HG02623 (cell line): ENCODE results near the gene SDSL.

ENCODE experiments used
- ATAC-seq: cut with Tn5 transposase; IDR thresholded peaks from one replicate; pipeline ENCODE4 v1.9.1; 2021; ENCODE audit warnings: moderate library complexity; ENCODE audit not compliant: unreplicated experiment

SDSL gene

DNA sequence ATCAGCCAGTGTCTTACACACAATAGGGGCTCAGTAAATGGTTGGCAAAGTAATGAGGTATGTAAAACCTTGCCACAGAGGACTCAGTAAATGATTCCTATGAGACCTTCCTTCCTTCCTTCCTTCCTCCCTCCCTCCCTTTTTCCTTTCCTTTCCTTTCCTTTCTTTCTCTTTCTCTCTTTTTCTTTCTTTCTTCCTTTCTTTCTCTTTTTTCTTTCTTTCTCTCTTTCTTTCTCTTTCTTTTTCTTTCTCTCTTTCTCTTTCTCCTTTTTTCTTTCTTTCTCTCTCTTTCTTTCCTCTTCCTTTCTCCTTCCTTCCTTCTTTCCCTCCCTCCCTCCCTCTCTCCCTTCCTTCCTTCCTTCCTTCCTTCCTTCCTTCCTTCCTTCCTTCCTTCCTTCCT is 26.0 kb upstream of the SDSL start:
- ATAC-seq = no peak

DNA sequence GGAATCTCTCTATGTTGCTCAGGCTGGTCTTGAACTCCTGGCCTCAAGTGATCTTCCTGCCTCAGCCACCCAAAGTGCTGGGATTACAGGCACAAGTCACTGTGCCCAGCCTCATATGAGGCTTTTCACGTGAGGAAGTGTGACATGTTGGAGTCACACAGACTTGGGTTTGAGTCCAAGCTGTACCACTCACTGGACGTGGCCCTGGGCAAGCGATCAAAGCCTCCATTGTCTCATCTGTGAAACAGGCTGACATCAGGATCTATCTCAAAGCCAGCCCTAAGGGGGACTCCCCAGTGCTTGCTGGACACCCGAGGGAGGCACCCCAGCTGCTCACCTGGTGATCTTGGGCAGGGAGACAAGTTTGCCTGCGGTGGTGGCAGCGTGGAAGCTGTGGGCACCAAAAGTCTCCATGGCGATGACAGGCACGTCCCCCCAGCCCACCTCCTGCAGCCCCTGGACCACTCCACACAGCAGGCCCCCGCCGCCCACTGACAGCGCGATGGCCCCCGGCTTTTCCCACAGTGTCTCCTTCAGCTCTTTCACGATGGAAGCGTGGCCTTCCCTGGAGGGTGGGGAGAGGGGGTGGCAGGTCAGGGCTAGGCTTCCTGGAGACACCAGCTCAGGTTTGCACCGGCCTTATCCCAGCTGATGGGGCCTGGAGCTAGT is 25.2 kb upstream of the SDSL start:
- ATAC-seq = no peak

DNA sequence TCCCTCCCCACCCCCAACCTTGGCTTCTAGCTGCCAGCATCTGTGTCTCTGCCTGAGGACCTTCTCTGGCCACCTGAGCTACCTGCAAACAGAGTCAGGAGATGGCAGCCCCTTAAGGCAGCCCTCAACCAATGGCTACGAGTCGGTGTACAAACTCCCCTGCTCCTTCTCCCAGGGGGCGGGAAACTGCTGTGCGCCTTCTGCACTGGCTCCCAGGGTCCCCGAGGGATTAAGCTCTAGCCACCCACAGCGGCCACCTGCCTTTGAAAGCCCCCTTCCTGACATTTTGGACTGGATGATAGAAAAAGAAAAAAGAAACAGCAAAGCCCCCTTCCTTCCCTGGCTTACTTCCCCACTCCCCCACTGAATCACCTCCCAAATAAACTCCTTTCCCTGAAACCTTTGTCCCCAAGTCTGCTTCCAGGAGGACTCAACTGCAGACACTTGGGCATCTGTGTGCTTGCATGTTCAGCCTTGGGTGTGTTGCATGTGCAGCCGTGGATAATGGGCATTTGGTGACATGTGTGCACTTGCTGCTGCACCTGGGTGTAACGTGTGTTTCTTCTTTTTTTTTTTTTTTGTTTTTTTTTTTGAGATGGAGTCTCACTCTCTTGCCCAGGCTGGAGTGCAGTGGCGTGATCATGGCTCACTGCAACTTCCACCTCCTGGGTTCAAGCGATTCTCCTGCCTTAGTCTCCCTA is 24.5 kb upstream of the SDSL start:
- ATAC-seq = no peak

DNA sequence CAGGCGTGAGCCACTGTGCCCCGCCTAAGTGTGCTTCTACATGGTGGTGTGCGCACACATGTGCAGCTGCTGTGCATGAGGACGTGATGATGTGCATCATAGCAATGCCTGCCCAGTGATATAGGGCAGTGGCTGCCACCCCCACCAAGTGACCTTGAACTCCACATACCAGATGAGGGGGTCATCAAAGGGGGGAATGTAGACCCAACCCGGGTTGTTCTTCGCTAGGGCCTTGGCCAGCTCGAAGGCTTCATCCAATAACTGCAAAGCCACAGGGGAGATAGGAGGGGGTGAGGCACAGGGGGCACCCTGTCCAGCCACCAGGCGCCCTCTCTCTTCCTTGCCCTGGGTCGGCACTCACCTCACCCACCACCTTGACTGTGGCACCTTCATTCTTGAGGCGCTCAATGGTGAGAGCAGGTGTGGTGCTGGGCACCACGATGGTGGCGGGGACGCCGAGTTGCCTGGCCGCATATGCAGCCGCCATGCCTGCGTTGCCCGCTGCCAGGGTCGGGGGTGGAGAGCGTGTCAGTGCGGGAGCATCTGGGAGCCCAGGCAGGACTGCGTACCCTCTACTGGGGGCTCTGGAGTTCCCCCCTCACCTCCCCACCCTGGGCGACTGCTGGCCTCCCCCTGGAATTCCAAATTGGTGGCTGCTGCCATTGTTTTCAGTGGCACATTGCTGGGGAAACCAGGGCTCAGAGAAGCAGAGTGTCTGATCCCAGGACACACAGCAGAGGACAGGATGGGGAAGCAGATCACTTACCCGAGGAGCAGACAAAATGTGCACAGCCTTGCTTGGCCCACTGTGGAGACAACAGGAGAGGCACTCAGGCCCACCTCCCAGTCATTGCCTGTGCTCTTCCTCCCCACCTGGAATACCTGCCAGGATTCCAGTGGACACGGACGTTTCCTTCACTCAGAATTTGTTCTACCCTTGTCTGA is 23.6 kb upstream of the SDSL start:
- no peak for ATAC-seq

DNA sequence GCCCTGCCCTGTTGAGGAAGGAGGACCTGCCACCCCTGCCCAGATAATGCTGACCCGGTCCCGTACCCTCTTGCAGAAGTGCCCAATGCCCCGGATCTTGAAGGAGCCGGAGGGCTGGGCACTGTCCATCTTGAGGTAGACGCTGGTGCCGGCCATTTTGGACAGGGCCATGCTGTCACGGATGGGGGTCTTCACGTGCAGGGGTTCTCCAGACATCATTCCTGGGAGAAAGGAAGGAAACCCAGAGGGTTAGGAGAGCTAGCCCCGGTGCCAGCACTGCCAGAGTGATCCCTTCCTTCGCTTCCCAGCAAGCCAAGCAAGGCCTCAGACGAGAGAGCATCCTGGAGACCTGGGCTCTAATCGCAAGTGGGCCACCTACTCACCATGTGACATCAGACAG is 22.7 kb upstream of the SDSL start:
- ATAC-seq = no peak

DNA sequence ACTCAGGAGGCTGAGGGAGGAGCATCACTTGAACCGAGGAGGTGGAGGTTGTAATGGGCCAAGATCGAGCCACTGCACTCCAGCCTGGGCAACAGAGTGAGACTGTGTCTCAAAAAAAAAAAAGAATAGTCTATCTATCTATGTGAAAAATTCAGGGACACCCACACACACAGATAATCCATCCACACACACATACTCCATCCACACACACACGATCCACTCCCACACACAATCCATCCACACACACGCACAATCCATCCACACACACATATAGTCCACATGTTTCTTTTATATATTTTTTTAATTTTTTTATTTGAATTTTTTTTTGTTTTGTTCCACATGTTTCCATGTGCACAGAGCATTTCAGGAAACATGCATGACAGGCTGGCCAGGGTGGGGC is 21.8 kb upstream of the SDSL start:
- no peak for ATAC-seq

DNA sequence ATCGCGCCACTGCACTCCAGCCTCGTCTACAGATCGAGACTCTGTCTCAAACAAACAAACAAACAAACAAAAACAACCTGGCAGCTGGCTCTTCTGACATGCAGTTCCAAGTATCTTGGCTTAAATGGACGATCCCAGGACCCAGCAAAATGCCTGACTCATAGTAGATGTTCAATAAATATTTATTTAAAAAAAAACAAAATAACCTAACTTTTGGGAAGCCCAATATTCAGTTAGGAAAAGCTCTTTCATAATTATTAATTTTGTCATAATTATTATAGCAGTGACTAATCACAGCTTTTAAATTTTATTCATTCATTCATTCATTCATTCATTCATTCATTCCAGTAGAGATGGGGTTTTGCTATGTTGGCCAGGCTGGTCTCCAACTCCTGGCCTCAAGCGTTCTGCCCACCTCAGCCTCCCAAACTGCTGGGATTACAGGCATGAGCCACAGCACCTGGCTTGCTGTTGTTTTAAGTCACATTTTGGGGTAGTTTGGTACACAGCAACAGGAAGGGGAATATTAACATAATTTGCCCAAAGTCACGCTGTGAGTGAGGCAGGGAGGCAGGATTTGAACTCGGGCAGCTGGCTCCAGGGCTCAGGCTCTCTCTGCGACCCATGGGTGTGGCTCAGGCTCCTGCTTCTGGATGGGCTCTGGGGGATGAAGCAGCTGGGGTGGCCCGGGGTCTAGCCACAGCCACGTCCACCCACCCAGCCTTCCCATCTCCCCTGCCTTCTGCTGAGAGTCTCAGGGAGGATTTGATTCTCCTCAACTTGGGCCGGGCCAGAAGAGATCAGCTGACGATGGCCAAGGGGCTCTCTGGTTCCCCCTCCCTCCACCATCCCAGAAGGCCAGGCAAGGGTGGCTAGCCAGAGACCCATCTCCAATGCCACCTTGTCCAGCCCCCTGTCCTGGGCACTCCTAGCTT is 20.8 kb upstream of the SDSL start:
- no peak for ATAC-seq

DNA sequence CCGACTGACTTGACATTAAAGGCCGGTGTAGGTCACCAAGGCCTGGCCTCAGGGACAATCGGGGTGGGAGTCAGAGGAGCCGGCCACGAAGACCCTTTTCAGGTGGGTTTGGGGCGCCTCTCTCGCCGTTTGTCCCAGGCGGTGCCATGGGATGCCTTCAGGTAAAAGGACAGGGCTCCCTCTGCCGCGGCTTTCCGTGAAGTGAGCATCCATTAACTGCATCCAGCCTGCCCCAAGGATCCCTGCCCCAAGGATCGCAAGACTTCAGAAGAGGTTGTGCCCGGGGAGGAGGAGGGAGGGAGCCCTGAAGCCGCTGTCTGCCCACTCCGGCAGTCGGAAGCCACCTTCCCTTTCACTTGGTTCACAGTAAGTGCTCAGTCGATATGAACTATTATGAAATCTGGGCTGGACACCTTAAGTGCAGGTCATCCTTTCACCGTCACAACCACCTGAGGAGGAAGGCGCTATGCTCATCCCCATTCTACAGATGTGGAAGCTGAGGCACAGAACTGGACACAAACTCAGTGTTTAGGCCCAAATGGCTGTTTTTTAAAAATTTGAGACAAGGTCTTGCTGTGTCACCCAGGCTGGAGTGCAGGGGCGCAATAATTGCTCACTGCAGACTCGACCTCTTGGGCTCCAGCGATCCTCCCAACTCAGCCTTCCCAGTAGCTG is 19.5 kb upstream of the SDSL start:
- no peak for ATAC-seq

DNA sequence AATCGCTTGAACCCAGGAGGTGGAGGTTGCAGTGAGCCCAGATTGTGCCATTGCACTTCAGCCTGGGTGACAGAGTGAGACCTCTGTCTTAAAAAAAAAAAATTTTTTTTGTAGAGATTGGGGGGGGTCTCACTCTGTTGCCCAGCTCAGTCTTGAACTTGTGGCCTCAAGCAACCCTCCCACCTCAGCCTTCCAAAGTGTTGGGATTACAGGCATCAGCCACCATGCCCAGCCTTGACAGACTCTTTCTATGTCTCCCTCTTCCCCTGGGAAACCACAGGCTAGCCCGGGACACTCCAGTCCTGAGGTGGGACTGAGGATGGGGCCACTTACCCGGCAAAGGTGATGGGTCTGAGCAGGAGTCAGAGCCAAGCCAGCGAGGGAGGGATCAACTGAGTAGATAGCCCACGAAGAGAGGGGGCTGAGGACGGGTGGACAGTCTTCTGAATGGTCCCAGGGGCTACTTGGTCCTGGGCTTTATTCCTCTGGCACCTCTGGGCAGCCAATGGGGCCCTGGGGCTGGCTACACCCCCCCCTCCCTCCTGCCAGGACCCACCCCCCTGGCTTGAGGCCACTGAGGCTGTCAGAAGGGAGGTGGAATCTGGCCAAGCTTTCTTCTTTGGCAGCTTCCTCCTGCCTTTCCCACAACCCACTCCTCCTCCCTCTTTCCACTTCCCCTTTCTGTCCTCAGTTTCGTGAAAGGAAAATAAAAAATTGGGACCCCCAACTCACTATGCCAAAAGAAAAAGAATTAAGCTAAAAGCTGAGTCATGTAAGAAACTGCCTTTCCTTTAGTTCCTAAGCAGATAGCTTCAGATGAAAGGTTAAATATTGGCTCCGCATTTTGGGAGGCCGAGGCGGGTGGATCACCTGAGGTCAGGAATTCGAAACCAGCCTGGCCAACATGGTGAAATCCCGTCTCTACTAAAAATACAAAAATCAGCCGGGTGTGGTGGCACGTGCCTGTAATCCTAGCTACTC is 18.5 kb upstream of the SDSL start, which contains the start of gene SDS:
SDS (minus strand) TSS at position 453 of the 981 bp plus-strand sequence. CDS start 4,179 bp downstream, outside the sequence.
- no peak for ATAC-seq

DNA sequence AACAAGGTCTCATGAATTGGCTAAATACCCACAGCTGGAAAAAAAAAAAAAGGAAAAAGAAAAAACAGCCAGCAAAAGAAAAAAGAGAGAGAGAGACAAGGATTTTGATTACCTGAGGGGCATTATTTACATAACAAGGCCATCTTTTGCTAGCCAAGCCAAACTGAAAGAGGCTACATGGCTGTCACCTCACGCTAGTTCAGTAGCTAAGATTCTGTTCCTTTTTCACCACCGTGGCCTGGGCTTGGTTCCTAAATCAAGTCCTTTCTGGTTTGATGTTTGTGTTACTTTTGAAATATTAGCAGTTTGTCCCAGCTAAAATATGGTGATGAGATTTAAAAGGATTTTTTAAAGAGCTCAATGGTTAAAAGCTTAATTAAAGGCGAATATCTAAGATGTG is 16.5 kb upstream of the SDSL start:
- no peak for ATAC-seq

DNA sequence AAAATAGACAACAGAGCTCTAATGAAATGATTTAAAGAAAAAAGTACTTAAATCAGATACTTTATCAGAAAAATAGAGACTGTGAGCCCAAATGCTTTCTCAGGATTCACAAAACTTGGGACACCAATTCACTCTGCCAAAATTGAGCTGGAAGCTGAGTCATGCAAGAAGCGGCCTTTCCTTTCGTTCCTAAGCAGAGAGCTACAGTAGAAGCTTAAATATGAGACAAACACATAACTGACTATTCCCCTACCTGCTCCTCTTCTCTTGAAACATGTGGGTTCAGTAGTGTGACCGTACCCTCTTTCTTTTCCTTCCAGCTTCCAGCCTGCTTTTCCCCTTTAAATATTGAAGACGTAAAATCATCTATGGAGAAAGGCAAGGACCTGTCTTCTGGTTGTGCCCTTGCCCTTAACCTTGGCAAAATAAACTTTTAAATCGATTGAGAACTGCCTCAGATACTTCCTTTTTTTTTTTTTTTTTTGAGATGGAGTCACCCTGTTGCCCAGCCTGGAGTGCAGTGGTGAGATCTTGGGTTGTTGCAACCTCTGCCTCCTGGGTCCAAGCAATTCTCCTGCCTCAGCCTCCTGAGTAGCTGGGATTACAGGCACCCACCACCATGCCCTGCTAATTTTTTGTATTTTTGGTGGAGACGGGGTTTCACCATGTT is 14.1 kb upstream of the SDSL start:
- no peak for ATAC-seq

DNA sequence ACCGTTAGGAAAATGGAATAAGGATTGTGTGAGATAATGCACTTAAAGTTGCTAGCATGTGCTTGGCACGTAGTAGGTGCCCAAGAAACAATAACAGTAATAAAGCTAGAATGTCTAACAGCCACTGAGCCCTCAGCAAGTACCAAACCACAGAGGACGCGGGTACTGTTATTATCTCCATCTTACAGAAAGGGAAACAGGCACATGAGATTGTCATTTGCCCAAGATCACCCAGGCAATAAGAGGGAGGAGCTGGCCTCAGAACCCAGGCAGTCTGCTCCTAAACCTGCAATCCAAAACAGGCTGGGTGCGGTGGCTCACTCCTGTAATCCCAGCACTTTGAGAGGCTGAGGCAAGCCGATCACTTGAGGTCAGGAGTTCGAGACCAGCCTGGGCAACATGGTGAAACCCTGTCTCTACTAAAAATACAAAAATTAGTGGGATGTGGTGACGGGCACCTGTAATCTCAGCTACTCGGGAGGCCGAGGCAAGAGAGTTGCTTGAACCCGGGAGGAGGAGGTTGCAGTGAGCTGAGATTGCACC is 13.4 kb upstream of the SDSL start:
- ATAC-seq = no peak

DNA sequence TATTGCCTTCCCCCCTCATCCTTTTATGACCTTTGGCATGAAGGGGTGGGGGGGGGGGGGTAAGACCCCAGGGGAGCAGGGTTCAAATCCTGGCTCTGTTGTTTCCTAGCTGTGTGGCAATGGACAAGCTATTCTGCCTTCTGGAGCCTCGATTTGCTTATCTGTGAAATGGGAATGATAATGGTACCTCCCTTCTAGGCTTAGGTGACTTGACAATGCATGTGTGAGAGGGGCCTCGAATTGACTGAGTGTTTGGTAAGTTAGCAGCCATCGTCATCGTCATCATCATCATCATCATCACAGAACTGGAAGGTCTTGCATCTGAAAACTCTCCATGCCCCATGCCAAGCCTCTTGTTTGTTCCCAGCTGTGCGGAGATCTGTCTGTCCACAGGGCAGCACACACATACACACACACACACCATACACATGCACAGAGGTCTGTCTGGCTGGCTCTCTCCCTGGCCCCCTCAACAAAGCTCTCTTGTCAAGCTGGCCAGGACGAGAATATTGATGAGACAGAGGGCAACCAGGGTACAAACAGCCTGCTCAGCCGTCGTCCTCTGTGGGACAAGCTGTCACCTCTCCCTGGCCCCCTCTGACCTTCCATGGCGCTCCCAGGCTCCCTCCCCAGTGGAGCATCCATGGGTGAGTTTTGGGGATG is 12.6 kb upstream of the SDSL start:
- ATAC-seq = no peak

DNA sequence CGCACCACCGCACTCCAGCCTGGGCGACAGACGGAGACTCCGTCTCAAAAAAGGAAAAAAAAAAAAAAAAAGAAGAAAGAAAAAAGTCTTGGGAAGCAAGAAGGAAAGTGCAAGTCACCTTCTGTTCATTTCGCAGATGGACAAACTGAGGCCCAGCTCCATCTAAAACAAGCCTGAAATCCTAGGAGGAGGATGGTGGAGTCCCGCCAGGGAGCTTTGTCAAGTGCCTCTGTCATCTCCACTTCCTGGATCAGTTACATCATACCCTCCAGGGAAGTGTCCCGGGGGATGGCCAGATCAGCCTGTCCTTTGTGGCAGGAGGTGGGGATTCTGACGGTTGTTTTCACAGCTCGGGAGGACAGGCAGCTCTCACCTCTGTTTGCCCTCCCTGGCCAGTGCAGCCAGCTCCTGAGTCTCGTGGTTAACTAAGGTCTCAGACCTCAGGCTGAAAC is 8.7 kb upstream of the SDSL start:
- no peak for ATAC-seq

DNA sequence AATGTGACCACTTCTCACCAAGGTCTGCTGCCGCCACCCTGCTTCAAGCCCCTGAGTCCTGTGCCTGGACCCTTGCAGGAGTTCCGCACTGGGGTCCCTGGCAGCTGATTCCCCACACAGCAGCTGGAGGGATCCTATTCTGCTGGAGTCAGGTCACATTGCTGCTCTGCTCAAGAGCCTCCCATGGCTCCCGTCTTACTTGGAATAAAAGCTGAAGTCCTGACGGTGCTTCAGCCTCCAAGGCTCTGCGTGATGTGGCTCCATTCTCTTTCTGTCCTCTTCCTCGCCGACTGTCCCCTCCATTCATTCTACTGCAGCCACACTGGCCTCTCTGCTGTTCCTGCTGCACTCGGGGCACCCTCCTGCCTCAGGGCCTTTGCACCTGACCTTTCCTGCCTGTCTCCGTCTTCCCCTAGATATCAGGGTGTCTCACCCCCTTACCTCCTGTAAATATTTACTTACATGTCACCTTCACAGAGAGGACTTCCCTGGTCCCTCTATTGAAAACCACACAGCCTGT is 7.6 kb upstream of the SDSL start:
- ATAC-seq = no peak

DNA sequence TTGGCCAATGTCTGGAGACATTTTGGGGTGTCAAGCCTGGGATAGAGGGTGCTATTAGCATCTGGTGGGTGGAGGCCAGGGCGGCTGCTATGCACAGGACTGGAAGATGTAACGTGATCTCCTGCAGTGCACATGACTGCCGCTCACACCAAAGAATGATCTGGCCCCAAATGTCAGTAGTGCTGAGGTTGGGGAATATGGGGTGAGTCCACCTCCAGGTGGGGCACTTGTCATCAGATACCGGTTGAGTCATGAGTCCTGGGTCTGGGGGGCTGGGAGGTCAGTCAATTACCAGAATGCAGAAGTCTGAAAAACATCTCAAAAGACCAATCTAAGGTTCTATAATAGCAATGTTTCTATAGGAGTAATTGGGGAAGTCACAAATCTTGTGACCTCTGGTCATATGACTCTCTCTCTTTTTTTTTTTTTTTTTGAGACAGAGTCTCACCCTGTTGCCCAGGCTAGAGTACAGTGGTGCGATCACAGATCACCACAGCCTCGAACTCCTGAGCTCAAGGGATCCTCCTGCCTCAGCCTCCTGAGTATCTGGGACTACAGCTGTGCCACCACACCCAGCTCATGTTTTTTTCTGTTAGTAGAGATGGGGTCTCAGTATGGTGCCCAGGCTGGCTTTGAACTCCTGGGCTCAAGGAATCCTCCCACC is 6.0 kb upstream of the SDSL start:
- no peak for ATAC-seq
